ENCODE results near the gene ADIRF.
"Not testable (repeated sequence)": the region's sequence is repeated elsewhere in the genome, so short reads cannot be mapped to it uniquely, and the experiment has no call there.

ADIRF gene

GRCh38 chr10:86945361-86946212 is 22.7 kb upstream of the ADIRF start:
- DNase-seq (ENCODE audit: insufficient read length, low spot score): no peak
- no peak for FAIRE-seq

GRCh38 chr10:86946213-86947155 is 21.8 kb upstream of the ADIRF start:
- DNase-seq (ENCODE audit: insufficient read length, low spot score) (no peak), FAIRE-seq (no peak)

GRCh38 chr10:86947806-86948205 is 20.5 kb upstream of the ADIRF start:
- FAIRE-seq; DNase-seq (ENCODE audit: insufficient read length, low spot score): not testable (repeated sequence)

- FAIRE-seq (no peak), DNase-seq (ENCODE audit: insufficient read length, low spot score) (no peak)
These were observed 17.9 kb upstream of the ADIRF start for GRCh38 chr10:86950349-86950748.

GRCh38 chr10:86951184-86951761 is 17.0 kb upstream of the ADIRF start:
- no peak for FAIRE-seq

GRCh38 chr10:86952106-86952505 is 16.2 kb upstream of the ADIRF start:
- FAIRE-seq: no peak

More at GRCh38 chr10:86951184-86951761, 17.0 kb upstream of the ADIRF start:
- DNase-seq (ENCODE audit: insufficient read length, low spot score): no peak

GRCh38 chr10:86952697-86953096 is 15.6 kb upstream of the ADIRF start:
- not testable (repeated sequence) for DNase-seq (ENCODE audit: insufficient read length, low spot score); FAIRE-seq

More at GRCh38 chr10:86952106-86952505, 16.2 kb upstream of the ADIRF start:
- no peak for DNase-seq (ENCODE audit: insufficient read length, low spot score)

- FAIRE-seq: no peak
- no peak for DNase-seq (ENCODE audit: insufficient read length, low spot score)
These were observed 14.3 kb upstream of the ADIRF start for GRCh38 chr10:86953747-86954680.

- FAIRE-seq (no peak), DNase-seq (ENCODE audit: insufficient read length, low spot score) (no peak)
These were observed 13.4 kb upstream of the ADIRF start for GRCh38 chr10:86954681-86955500.

GRCh38 chr10:86955501-86956194 is 12.6 kb upstream of the ADIRF start:
- FAIRE-seq (no peak), DNase-seq (ENCODE audit: insufficient read length, low spot score) (no peak)

- FAIRE-seq (no peak), DNase-seq (ENCODE audit: insufficient read length, low spot score) (no peak)
These were observed 12.0 kb upstream of the ADIRF start for GRCh38 chr10:86956195-86956847.

- DNase-seq (ENCODE audit: insufficient read length, low spot score) (no peak), FAIRE-seq (no peak)
These were observed 11.3 kb upstream of the ADIRF start for GRCh38 chr10:86956848-86957448.

- FAIRE-seq (no peak), DNase-seq (ENCODE audit: insufficient read length, low spot score) (no peak)
These were observed 10.7 kb upstream of the ADIRF start, which contains the start of gene MMRN2 for GRCh38 chr10:86957471-86958115. Gene MMRN2 (minus strand): TSS chr10:86957615. CDS start chr10:86957541, 74 bp downstream.

GRCh38 chr10:86958116-86958900 is 10.0 kb upstream of the ADIRF start, which contains the start of gene SNCG:
Gene SNCG (plus strand): TSS chr10:86958599. CDS start chr10:86958698, 99 bp downstream.
- FAIRE-seq (peak; percentile 62), DNase-seq (ENCODE audit: insufficient read length, low spot score) (no peak)

GRCh38 chr10:86958901-86959736 is 9.2 kb upstream of the ADIRF start:
- DNase-seq (ENCODE audit: insufficient read length, low spot score) (peak; percentile 80), FAIRE-seq (peak; percentile 91)
